GM23338 (cell line): ENCODE data around the gene INCA1. TPM values are rescaled to one million over a fixed set of nuclear protein-coding genes. Genes with fewer than 3 reads are reported as not detected.

Experiments used
- ATAC-seq: fragments of 200-7000 bp; cut with Tn5 transposase; 3 replicates; pipeline ENCODE4 v1.9.1; 2020
- DNase-seq: peaks from one replicate; pipeline ENCODE4 v3.0.0-alpha.2; 2015; ENCODE audit warnings: low spot score
- H2AFZ ChIP-seq: fragments of 200-600 bp; sonication (generic); 2 replicates; pipeline ENCODE4 v1.8.0; 2016; ENCODE audit warnings: antibody characterized with exemption, mild to moderate bottlenecking, moderate library complexity
- H3F3A ChIP-seq: fragments of 200-600 bp; sonication (generic); replicated peaks from 2 replicates; pipeline ENCODE4 v1.8.0; 2017; ENCODE audit warnings: antibody characterized with exemption, mixed run types, low read depth
- H3K27ac ChIP-seq: fragments of 200-600 bp; sonication (generic); 2 replicates; pipeline ENCODE4 v1.6.1; 2016; ENCODE audit warnings: low read depth
- H3K27me3 ChIP-seq: fragments of 200-600 bp; sonication (generic); 2 replicates; pipeline ENCODE4 v1.8.0; 2016; ENCODE audit warnings: mild to moderate bottlenecking, mixed run types, moderate library complexity; ENCODE audit not compliant: insufficient read depth
- H3K36me3 ChIP-seq: fragments of 200-600 bp; sonication (generic); 2 replicates; pipeline ENCODE4 v1.8.0; 2016; ENCODE audit warnings: mild to moderate bottlenecking; ENCODE audit not compliant: insufficient read depth
- H3K4me1 ChIP-seq: fragments of 200-600 bp; sonication (generic); 2 replicates; pipeline ENCODE4 v1.8.0; 2016; ENCODE audit warnings: mild to moderate bottlenecking, moderate library complexity; ENCODE audit not compliant: insufficient read depth
- H3K4me2 ChIP-seq: fragments of 200-600 bp; sonication (generic); 2 replicates; pipeline ENCODE4 v1.7.1; 2017; ENCODE audit warnings: mixed run types
- H3K4me3 ChIP-seq: fragments of 200-600 bp; sonication (generic); 2 replicates; pipeline ENCODE4 v1.6.1; 2016; ENCODE audit warnings: mixed run types
- H3K79me2 ChIP-seq: fragments of 200-600 bp; sonication (generic); replicated peaks from 2 replicates; pipeline ENCODE4 v1.8.0; 2017; ENCODE audit warnings: mild to moderate bottlenecking; ENCODE audit not compliant: insufficient read depth
- H3K9me2 ChIP-seq: fragments of 200-600 bp; sonication (generic); 2 replicates; pipeline ENCODE4 v1.8.0; 2017; ENCODE audit not compliant: insufficient read depth
- H4K20me1 ChIP-seq: fragments of 200-600 bp; sonication (generic); replicated peaks from 2 replicates; pipeline ENCODE4 v1.8.0; 2017; ENCODE audit warnings: mild to moderate bottlenecking; ENCODE audit not compliant: insufficient read depth
- H3K27ac Mint-ChIP-seq: 2 replicates; pipeline ENCODE4 v1.8.0; 2020; ENCODE audit warnings: inconsistent platforms, mild to moderate bottlenecking, moderate library complexity, mixed read lengths
- H3K27me3 Mint-ChIP-seq: 3 replicates; pipeline ENCODE4 v1.8.0; 2022; ENCODE audit warnings: low read depth, mild to moderate bottlenecking, moderate library complexity, mixed read lengths, inconsistent platforms; ENCODE audit not compliant: insufficient read depth, poor library complexity
- H3K36me3 Mint-ChIP-seq: 3 replicates; pipeline ENCODE4 v1.8.0; 2021; ENCODE audit warnings: low read depth, mild to moderate bottlenecking, inconsistent platforms, moderate library complexity, mixed read lengths
- H3K4me1 Mint-ChIP-seq: 3 replicates; pipeline ENCODE4 v1.8.0; 2020; ENCODE audit warnings: mild to moderate bottlenecking, inconsistent platforms, mixed read lengths
- H3K4me3 Mint-ChIP-seq: 3 replicates; pipeline ENCODE4 v1.8.0; 2021; ENCODE audit warnings: moderate library complexity, mild to moderate bottlenecking, inconsistent platforms, mixed read lengths
- H3K9me3 Mint-ChIP-seq: 3 replicates; pipeline ENCODE4 v1.8.0; 2020; ENCODE audit warnings: moderate library complexity, mild to moderate bottlenecking, inconsistent platforms, mixed read lengths
- CREB1 ChIP-seq: fragments of 250-450 bp; sonication (Bioruptor Pico); IDR thresholded peaks from 2 replicates; pipeline ENCODE4 v1.5.0; 2020; ENCODE audit warnings: low read depth, mild to moderate bottlenecking, moderate library complexity
- CTCF ChIP-seq, 2 experiments: fragments of 200-600 bp in 1 of 2; sonication (generic) in 1 of 2; conservative IDR thresholded peaks; 2 replicates each; pipeline versions ENCODE4 v1.5.1 to v1.6.1; 2016 to 2017; ENCODE audit warnings: antibody characterized with exemption in 2 of 2, low read depth in 2 of 2, mild to moderate bottlenecking in 2 of 2, moderate library complexity in 1 of 2
- ETS1 ChIP-seq: IDR thresholded peaks from 2 replicates; pipeline ENCODE4 v1.6.1; 2016; ENCODE audit warnings: antibody characterized with exemption
- EZH2phosphoT487 ChIP-seq: fragments of 200-600 bp; sonication (generic); IDR thresholded peaks from one replicate; pipeline ENCODE4 v1.8.1; 2018; ENCODE audit warnings: antibody characterized with exemption; ENCODE audit not compliant: unreplicated experiment
- NANOG ChIP-seq: IDR thresholded peaks from 2 replicates; pipeline ENCODE4 v1.6.1; 2016; ENCODE audit warnings: antibody characterized with exemption, borderline replicate concordance
- POLR2AphosphoS5 ChIP-seq: IDR thresholded peaks from 2 replicates; pipeline ENCODE4 v1.6.1; 2016; ENCODE audit warnings: antibody characterized with exemption, low read depth
- REST ChIP-seq: IDR thresholded peaks from one replicate; pipeline ENCODE4 v1.6.1; 2018; ENCODE audit warnings: antibody characterized with exemption; ENCODE audit not compliant: unreplicated experiment
- STAT1 ChIP-seq: IDR thresholded peaks from one replicate; pipeline ENCODE4 v1.6.1; 2016; ENCODE audit warnings: antibody characterized with exemption; ENCODE audit not compliant: unreplicated experiment
- ZNF114 ChIP-seq: fragments of 250-450 bp; sonication (Bioruptor Pico); IDR thresholded peaks from 2 replicates; pipeline ENCODE4 v1.5.0; 2020; ENCODE audit warnings: mild to moderate bottlenecking, moderate library complexity
- ZNF331 ChIP-seq: fragments of 250-450 bp; sonication (Bioruptor Pico); IDR thresholded peaks from 2 replicates; pipeline ENCODE4 v1.5.0; 2020; ENCODE audit warnings: low read depth, mild to moderate bottlenecking, moderate library complexity
- polyA plus RNA-seq: library from polyadenylated mRNA; unstranded; fragments of >200 nt; fragmentation: Nextera tagmentation; extraction: Ambion mirVana; gene quantifications from 2 replicates; pipeline ENCODE4 v1.2.1, GENCODE V29; 2016
- total RNA-seq: library from RNA; depleted of rRNA; stranded (reverse); fragments of >200 nt; shearing (Covaris generic); gene quantifications from 2 replicates; pipeline ENCODE4 v1.2.3, GENCODE V29; 2014
- TF ChIP-seq, protein P1 (sequence below): fragments of 250-450 bp; sonication (Bioruptor Pico); IDR thresholded peaks from 2 replicates; pipeline ENCODE4 v1.5.0; 2020; ENCODE audit warnings: mild to moderate bottlenecking, moderate library complexity

INCA1 gene
- total and polyA plus RNA-seq, 2 experiments from 2014 or later = 1.3 TPM; not detected in 1

DNA sequence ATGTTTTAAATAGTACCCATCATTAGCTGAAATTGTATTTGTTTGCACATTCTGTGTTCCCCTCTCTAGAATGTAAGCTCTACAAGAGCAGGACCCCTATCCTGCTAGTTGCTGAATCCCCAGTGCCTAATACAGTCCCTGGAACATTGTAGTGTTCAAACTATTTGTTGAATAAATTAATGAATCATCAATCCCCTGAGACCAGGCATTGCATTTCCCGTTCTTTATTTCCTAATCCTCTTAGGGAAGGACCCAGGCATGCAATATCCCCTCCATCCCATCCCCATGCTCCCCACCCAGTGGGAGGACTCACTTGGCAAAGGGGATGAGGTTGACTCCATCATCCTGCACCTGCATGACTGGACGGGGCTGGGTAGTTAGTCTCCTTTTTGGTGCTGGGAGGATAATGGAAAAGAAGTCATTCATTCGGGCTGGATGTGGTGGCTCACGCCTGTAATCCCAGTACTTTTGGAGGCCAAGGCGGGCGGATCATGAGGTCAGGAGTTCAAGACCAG lies 3.2 kb downstream of the INCA1 start:
- H3K4me3 Mint-ChIP-seq = no peak overlapping the region
- Histone ChIP-seq H3F3A (0 out of 2 replicates have a peak, but pooled peaks cover 2% of the 10 kb centered on the region), H3K9me2 (no peaks in the 10 kb centered on the region), H3K4me1 (peaks cover 8% of the 10 kb centered on the region; the same call in 1 of the 2 replicates), H3K27me3 (peaks cover 11% of the 10 kb centered on the region; the same call in 1 of the 2 replicates), H3K4me2 (no peak overlapping the region), H3K27ac (no peak overlapping the region), H3K79me2 (peaks cover 8% of the 10 kb centered on the region), H2AFZ (no peak overlapping the region), H3K36me3 (no peaks in the 10 kb centered on the region), H4K20me1 (no peaks in the 10 kb centered on the region; the same call in 1 of the 2 replicates), H3K4me3 (no peak overlapping the region)
- H3K27ac Mint-ChIP-seq = no peak overlapping the region
- 0 out of 3 replicates have a peak, but pooled peaks cover 3% of the 10 kb centered on the region for H3K9me3 Mint-ChIP-seq
- peaks cover 33% of the 10 kb centered on the region for H3K27me3 Mint-ChIP-seq
- TF ChIP-seq REST (no peak), STAT1 (no peak), ZNF114 (no peak), POLR2AphosphoS5 (no peak), ETS1 (no peak), CTCF (conservative IDR thresholded peaks at IDR 0.05; ENCODE audit: low read depth in 2 of 2) (no peak), ZNF331 (CRISPR knock-in tag) (no peak), NANOG (no peak), CREB1 (CRISPR knock-in tag) (no peak), EZH2phosphoT487 (no peak)
- TF ChIP-seq, protein P1, sequence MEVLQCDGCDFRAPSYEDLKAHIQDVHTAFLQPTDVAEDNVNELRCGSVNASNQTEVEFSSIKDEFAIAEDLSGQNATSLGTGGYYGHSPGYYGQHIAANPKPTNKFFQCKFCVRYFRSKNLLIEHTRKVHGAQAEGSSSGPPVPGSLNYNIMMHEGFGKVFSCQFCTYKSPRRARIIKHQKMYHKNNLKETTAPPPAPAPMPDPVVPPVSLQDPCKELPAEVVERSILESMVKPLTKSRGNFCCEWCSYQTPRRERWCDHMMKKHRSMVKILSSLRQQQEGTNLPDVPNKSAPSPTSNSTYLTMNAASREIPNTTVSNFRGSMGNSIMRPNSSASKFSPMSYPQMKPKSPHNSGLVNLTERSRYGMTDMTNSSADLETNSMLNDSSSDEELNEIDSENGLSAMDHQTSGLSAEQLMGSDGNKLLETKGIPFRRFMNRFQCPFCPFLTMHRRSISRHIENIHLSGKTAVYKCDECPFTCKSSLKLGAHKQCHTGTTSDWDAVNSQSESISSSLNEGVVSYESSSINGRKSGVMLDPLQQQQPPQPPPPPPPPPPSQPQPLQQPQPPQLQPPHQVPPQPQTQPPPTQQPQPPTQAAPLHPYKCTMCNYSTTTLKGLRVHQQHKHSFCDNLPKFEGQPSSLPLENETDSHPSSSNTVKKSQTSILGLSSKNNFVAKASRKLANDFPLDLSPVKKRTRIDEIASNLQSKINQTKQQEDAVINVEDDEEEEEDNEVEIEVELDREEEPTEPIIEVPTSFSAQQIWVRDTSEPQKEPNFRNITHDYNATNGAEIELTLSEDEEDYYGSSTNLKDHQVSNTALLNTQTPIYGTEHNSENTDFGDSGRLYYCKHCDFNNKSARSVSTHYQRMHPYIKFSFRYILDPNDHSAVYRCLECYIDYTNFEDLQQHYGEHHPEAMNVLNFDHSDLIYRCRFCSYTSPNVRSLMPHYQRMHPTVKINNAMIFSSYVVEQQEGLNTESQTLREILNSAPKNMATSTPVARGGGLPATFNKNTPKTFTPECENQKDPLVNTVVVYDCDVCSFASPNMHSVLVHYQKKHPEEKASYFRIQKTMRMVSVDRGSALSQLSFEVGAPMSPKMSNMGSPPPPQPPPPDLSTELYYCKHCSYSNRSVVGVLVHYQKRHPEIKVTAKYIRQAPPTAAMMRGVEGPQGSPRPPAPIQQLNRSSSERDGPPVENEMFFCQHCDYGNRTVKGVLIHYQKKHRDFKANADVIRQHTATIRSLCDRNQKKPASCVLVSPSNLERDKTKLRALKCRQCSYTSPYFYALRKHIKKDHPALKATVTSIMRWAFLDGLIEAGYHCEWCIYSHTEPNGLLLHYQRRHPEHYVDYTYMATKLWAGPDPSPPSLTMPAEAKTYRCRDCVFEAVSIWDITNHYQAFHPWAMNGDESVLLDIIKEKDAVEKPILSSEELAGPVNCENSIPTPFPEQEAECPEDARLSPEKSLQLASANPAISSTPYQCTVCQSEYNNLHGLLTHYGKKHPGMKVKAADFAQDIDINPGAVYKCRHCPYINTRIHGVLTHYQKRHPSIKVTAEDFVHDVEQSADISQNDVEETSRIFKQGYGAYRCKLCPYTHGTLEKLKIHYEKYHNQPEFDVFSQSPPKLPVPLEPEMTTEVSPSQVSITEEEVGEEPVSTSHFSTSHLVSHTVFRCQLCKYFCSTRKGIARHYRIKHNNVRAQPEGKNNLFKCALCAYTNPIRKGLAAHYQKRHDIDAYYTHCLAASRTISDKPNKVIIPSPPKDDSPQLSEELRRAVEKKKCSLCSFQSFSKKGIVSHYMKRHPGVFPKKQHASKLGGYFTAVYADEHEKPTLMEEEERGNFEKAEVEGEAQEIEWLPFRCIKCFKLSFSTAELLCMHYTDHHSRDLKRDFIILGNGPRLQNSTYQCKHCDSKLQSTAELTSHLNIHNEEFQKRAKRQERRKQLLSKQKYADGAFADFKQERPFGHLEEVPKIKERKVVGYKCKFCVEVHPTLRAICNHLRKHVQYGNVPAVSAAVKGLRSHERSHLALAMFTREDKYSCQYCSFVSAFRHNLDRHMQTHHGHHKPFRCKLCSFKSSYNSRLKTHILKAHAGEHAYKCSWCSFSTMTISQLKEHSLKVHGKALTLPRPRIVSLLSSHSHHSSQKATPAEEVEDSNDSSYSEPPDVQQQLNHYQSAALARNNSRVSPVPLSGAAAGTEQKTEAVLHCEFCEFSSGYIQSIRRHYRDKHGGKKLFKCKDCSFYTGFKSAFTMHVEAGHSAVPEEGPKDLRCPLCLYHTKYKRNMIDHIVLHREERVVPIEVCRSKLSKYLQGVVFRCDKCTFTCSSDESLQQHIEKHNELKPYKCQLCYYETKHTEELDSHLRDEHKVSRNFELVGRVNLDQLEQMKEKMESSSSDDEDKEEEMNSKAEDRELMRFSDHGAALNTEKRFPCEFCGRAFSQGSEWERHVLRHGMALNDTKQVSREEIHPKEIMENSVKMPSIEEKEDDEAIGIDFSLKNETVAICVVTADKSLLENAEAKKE (CRISPR knock-in tag) = no peak
- H3K4me1 Mint-ChIP-seq = peaks cover 8% of the 10 kb centered on the region; the same call in 2 of the 3 replicates
- ATAC-seq = no peak
- H3K36me3 Mint-ChIP-seq = no peaks in the 10 kb centered on the region
- DNase-seq = no peak
